Neural cell (in vitro differentiated cells): ENCODE results near the gene SEMA4F. TPM values are rescaled to one million over a fixed set of nuclear protein-coding genes. Genes with fewer than 3 reads are reported as not detected.

Experiments
- H2AFZ ChIP-seq: fragments of 200-600, 300-800 bp; sonication (generic), shearing (Covaris generic); 2 replicates; pipeline ENCODE4 v1.6.0; 2014; ENCODE audit warnings: low read depth, mild to moderate bottlenecking, antibody characterized with exemption, low read length, moderate library complexity
- H3F3A ChIP-seq: fragments of 200-600 bp; shearing (Covaris generic); 2 replicates; pipeline ENCODE4 v1.6.1; 2016; ENCODE audit warnings: mild to moderate bottlenecking, moderate library complexity, mixed read lengths, antibody characterized with exemption, low read length; ENCODE audit not compliant: insufficient read depth, poor library complexity, severe bottlenecking
- H3K27ac ChIP-seq: fragments of 200-600, 300-800 bp; sonication (generic), shearing (Covaris generic); 2 replicates; pipeline ENCODE4 v1.5.1; 2014; ENCODE audit warnings: mild to moderate bottlenecking, low read length, moderate library complexity
- H3K27me3 ChIP-seq: fragments of 300-800, 200-600 bp; sonication (generic), shearing (Covaris generic); 2 replicates; pipeline ENCODE4 v1.6.0; 2014; ENCODE audit warnings: mild to moderate bottlenecking, low read depth, low read length, moderate library complexity; ENCODE audit not compliant: insufficient read depth
- H3K36me3 ChIP-seq: fragments of 300-800, 200-600 bp; sonication (generic), shearing (Covaris generic); 2 replicates; pipeline ENCODE4 v1.5.1; 2014; ENCODE audit warnings: mild to moderate bottlenecking, antibody characterized with exemption, low read length, moderate library complexity; ENCODE audit not compliant: insufficient read depth
- H3K4me2 ChIP-seq: fragments of 300-800, 200-600 bp; sonication (generic), shearing (Covaris generic); 2 replicates; pipeline ENCODE4 v1.6.0; 2014; ENCODE audit warnings: mild to moderate bottlenecking, low read length
- H3K4me3 ChIP-seq: fragments of 300-800, 200-600 bp; sonication (generic), shearing (Covaris generic); 2 replicates; pipeline ENCODE4 v1.5.1; 2014; ENCODE audit warnings: mild to moderate bottlenecking, low read length, moderate library complexity
- H3K79me2 ChIP-seq: fragments of 200-600 bp; shearing (Covaris generic); replicated peaks from 2 replicates; pipeline ENCODE4 v1.6.0; 2014; ENCODE audit warnings: mild to moderate bottlenecking, low read length, moderate library complexity; ENCODE audit not compliant: insufficient read depth
- H3K9ac ChIP-seq: fragments of 300-800, 200-600 bp; sonication (generic), shearing (Covaris generic); 2 replicates; pipeline ENCODE4 v1.6.1; 2016; ENCODE audit warnings: mild to moderate bottlenecking, low read length, mixed read lengths
- H3K9me2 ChIP-seq: fragments of 200-600 bp; shearing (Covaris generic); 2 replicates; pipeline ENCODE4 v1.6.1; 2016; ENCODE audit warnings: mild to moderate bottlenecking, low read length, mixed read lengths; ENCODE audit not compliant: insufficient read depth
- H3K9me3 ChIP-seq: fragments of 200-600, 300-800 bp; sonication (generic), shearing (Covaris generic); 2 replicates; pipeline ENCODE4 v1.6.1; 2016; ENCODE audit warnings: mild to moderate bottlenecking, mixed run types, low read length, moderate library complexity, mixed read lengths
- H4K20me1 ChIP-seq: fragments of 200-600 bp; shearing (Covaris generic); 2 replicates; pipeline ENCODE4 v1.6.1; 2016; ENCODE audit warnings: mild to moderate bottlenecking, mixed run types; ENCODE audit not compliant: insufficient read depth
- EP300 ChIP-seq: fragments of 450-650 bp; conservative IDR thresholded peaks from 2 replicates; pipeline ENCODE4 v1.6.1; 2014; ENCODE audit warnings: antibody characterized with exemption, mild to moderate bottlenecking, moderate library complexity; ENCODE audit not compliant: poor library complexity, severe bottlenecking
- EZH2 ChIP-seq: fragments of 200-600, 300-800 bp; shearing (Covaris generic), sonication (generic); IDR thresholded peaks from 2 replicates; pipeline ENCODE4 v1.6.1; 2014; ENCODE audit warnings: antibody characterized with exemption, low read length, borderline replicate concordance, mild to moderate bottlenecking; ENCODE audit not compliant: insufficient read depth, poor library complexity, severe bottlenecking
- MXI1 ChIP-seq: fragments of 450-650 bp; conservative IDR thresholded peaks from 2 replicates; pipeline ENCODE4 v1.6.1; 2014; ENCODE audit warnings: antibody characterized with exemption, mild to moderate bottlenecking; ENCODE audit not compliant: poor library complexity, severe bottlenecking
- POLR2AphosphoS5 ChIP-seq: IDR thresholded peaks from 2 replicates; pipeline ENCODE4 v1.6.1; 2012
- RAD21 ChIP-seq: fragments of 450-650 bp; conservative IDR thresholded peaks from 2 replicates; pipeline ENCODE4 v1.6.1; 2014; ENCODE audit warnings: antibody characterized with exemption, mild to moderate bottlenecking, moderate library complexity
- SMC3 ChIP-seq: fragments of 450-650 bp; conservative IDR thresholded peaks from 2 replicates; pipeline ENCODE4 v1.6.1; 2014; ENCODE audit warnings: antibody characterized with exemption, mild to moderate bottlenecking, moderate library complexity; ENCODE audit not compliant: poor library complexity
- TAF1 ChIP-seq: IDR thresholded peaks from 2 replicates; pipeline ENCODE4 v1.6.1; 2012; ENCODE audit warnings: low read depth
- polyA plus RNA-seq: library from polyadenylated mRNA; depleted of rRNA; stranded (reverse); fragments of >200 nt; gene quantifications from 2 replicates; pipeline ENCODE4 v1.2.3, GENCODE V29; 2014
- TF ChIP-seq, protein P1 (sequence below): fragments of 450-650 bp; IDR thresholded peaks from 2 replicates; pipeline ENCODE4 v1.5.1; 2014; ENCODE audit warnings: antibody characterized with exemption, mild to moderate bottlenecking, moderate library complexity; ENCODE audit not compliant: poor library complexity, severe bottlenecking
- TF ChIP-seq, protein P2 (sequence below): IDR thresholded peaks from 2 replicates; pipeline ENCODE4 v1.6.1; 2012; ENCODE audit warnings: borderline replicate concordance

SEMA4F gene
- polyA plus RNA-seq, 1 donor from 2014 or later = 18.2 TPM

DNA sequence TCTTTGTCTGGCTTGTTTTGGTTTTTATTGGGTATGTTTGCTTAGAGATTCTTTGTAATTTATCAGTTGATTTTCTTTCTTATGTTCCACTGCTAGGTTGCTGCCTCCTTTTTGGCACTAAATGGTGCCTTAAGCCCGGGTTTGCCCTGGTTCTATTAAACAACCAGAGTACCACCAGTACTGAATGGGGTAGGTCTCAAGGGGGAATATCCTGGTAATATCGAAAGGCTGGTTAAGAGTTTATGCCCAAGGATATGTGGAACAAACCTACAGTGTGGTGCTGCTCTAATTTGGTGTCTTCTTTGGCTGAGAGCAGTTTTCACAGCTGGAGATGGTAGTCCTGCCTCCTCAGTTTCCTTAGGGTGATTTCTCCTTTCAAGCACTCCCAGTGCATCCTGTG is 76.5 kb downstream of the SEMA4F start:
- Histone ChIP-seq H3K27ac (no peak overlapping the region), H3K4me3 (no peak overlapping the region), H3K9ac (no peak overlapping the region), H3K27me3 (no peaks in the 10 kb centered on the region), H3K79me2 (no peaks in the 10 kb centered on the region), H3K9me2 (no peaks in the 10 kb centered on the region), H3K9me3 (no peaks in the 10 kb centered on the region), H4K20me1 (no peaks in the 10 kb centered on the region), H2AFZ (no peak overlapping the region), H3K4me2 (no peak overlapping the region), H3F3A (no peaks in the 10 kb centered on the region), H3K36me3 (no peaks in the 10 kb centered on the region)
- TF ChIP-seq EP300 (no peak), RAD21 (no peak), MXI1 (no peak), TAF1 (no peak), EZH2 (no peak), SMC3 (no peak), POLR2AphosphoS5 (no peak)
- TF ChIP-seq, protein P1, sequence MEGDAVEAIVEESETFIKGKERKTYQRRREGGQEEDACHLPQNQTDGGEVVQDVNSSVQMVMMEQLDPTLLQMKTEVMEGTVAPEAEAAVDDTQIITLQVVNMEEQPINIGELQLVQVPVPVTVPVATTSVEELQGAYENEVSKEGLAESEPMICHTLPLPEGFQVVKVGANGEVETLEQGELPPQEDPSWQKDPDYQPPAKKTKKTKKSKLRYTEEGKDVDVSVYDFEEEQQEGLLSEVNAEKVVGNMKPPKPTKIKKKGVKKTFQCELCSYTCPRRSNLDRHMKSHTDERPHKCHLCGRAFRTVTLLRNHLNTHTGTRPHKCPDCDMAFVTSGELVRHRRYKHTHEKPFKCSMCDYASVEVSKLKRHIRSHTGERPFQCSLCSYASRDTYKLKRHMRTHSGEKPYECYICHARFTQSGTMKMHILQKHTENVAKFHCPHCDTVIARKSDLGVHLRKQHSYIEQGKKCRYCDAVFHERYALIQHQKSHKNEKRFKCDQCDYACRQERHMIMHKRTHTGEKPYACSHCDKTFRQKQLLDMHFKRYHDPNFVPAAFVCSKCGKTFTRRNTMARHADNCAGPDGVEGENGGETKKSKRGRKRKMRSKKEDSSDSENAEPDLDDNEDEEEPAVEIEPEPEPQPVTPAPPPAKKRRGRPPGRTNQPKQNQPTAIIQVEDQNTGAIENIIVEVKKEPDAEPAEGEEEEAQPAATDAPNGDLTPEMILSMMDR = no peak
- TF ChIP-seq, protein P2, sequence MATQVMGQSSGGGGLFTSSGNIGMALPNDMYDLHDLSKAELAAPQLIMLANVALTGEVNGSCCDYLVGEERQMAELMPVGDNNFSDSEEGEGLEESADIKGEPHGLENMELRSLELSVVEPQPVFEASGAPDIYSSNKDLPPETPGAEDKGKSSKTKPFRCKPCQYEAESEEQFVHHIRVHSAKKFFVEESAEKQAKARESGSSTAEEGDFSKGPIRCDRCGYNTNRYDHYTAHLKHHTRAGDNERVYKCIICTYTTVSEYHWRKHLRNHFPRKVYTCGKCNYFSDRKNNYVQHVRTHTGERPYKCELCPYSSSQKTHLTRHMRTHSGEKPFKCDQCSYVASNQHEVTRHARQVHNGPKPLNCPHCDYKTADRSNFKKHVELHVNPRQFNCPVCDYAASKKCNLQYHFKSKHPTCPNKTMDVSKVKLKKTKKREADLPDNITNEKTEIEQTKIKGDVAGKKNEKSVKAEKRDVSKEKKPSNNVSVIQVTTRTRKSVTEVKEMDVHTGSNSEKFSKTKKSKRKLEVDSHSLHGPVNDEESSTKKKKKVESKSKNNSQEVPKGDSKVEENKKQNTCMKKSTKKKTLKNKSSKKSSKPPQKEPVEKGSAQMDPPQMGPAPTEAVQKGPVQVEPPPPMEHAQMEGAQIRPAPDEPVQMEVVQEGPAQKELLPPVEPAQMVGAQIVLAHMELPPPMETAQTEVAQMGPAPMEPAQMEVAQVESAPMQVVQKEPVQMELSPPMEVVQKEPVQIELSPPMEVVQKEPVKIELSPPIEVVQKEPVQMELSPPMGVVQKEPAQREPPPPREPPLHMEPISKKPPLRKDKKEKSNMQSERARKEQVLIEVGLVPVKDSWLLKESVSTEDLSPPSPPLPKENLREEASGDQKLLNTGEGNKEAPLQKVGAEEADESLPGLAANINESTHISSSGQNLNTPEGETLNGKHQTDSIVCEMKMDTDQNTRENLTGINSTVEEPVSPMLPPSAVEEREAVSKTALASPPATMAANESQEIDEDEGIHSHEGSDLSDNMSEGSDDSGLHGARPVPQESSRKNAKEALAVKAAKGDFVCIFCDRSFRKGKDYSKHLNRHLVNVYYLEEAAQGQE = no peak

Other genes with a start within 250 kb of the SEMA4F start
- gene C2orf81, start 232.6 kb upstream of the SEMA4F start, polyA plus RNA-seq = 1.7 and 3.3 TPM in 2 replicates
- 89.9 and 110 TPM in 2 replicates for gene WDR54, start 232.5 kb upstream of the SEMA4F start, polyA plus RNA-seq
- gene RTKN, start 212.3 kb upstream of the SEMA4F start, polyA plus RNA-seq = 4.9 and 6.1 TPM in 2 replicates
- gene INO80B, start 199.2 kb upstream of the SEMA4F start, polyA plus RNA-seq = 35.2 and 53.2 TPM in 2 replicates
- 220 and 230 TPM in 2 replicates for gene WBP1, start 195.8 kb upstream of the SEMA4F start, polyA plus RNA-seq
- gene MOGS, start 188.9 kb upstream of the SEMA4F start, polyA plus RNA-seq = 39.6 and 51.2 TPM in 2 replicates
- gene MRPL53, start 181.6 kb upstream of the SEMA4F start, polyA plus RNA-seq = 28.0 and 28.6 TPM in 2 replicates
- gene CCDC142, start 171.2 kb upstream of the SEMA4F start, polyA plus RNA-seq = 21.6 and 48.0 TPM in 2 replicates
- gene TTC31, start 171.2 kb upstream of the SEMA4F start, polyA plus RNA-seq = 11.0 and 16.3 TPM in 2 replicates
- gene LBX2, start 154.6 kb upstream of the SEMA4F start, polyA plus RNA-seq = not detected in 2 replicates
- gene PCGF1, start 146.6 kb upstream of the SEMA4F start, polyA plus RNA-seq = 30.2 and 38.9 TPM in 2 replicates
- gene TLX2, start 139.8 kb upstream of the SEMA4F start, polyA plus RNA-seq = not detected in 2 replicates
- gene DQX1, start 128.0 kb upstream of the SEMA4F start, polyA plus RNA-seq = 0.59 and 0.78 TPM in 2 replicates
- gene AUP1, start 124.5 kb upstream of the SEMA4F start, polyA plus RNA-seq = 153 and 163 TPM in 2 replicates
- gene HTRA2, start 124.3 kb upstream of the SEMA4F start, polyA plus RNA-seq = 126 and 141 TPM in 2 replicates
- 17.1 and 20.1 TPM in 2 replicates for gene LOXL3, start 100.3 kb upstream of the SEMA4F start, polyA plus RNA-seq
- gene DOK1, start 99.5 kb upstream of the SEMA4F start, polyA plus RNA-seq = 0.30 and 0.79 TPM in 2 replicates
- not detected in 2 replicates for gene M1AP, start 5.9 kb upstream of the SEMA4F start, polyA plus RNA-seq
- gene HK2, start 179.9 kb downstream of the SEMA4F start, polyA plus RNA-seq = 0.47 and 0.90 TPM in 2 replicates